ENCODE results near the gene COL25A1. TPM values are rescaled to one million over a fixed set of nuclear protein-coding genes. Genes with fewer than 3 reads are reported as not detected.

Gene COL25A1
- total RNA-seq, 1 experiment from 2014 or later = not detected

GRCh38 chr4:109012286-109012880, 290.1 kb downstream of the COL25A1 start:
- ChIA-PET CTCF (no interaction called here), POLR2A (no interaction called here)
- intact Hi-C loops (cut with micrococcal nuclease; ENCODE audit: unreplicated experiment) (no loop called here), in situ Hi-C loops (cut with HindIII; ENCODE audit: low pct_unique_long_range_greater_than_20kb, low sequenced_read_pairs) (no loop called here)
- Histone ChIP-seq H3K4me3 (ENCODE audit: low read depth in 2 of 2, low read length in 2 of 2) (no peak overlapping the region), H3K36me3 (ENCODE audit: control insufficient read depth, insufficient read depth, low read length) (no peaks in the 10 kb centered on the region), H3K27ac (ENCODE audit: low read length) (no peak overlapping the region), H3K27me3 (ENCODE audit: control insufficient read depth, insufficient read depth, low read length) (no peaks in the 10 kb centered on the region), H3K4me1 (ENCODE audit: control insufficient read depth, insufficient read depth, low read length) (no peaks in the 10 kb centered on the region), H3K9me3 (ENCODE audit: control insufficient read depth, insufficient read depth, low read depth, low read length) (no peaks in the 10 kb centered on the region)
- ATAC-seq (no peak), DNase-seq (ENCODE audit: low read depth, low spot score) (no peak)
- BruUV-seq (replicated peaks) = no TSS peak
- no peak for TF ChIP-seq POLR2AphosphoS5 (IDR thresholded peaks at IDR 0.05; ENCODE audit: low read depth, low read length)
- TF ChIP-seq REST (IDR thresholded peaks at IDR 0.05; ENCODE audit: insufficient read depth in 1 of 2, low read depth in 2 of 2, low read length in 1 of 2) = no peak
- no peak for TF ChIP-seq TCF7L2 (IDR thresholded peaks at IDR 0.05; ENCODE audit: low read depth, low read length)
- TF ChIP-seq CTCF (IDR thresholded peaks at IDR 0.05) = no peak
- TF ChIP-seq SIN3A (IDR thresholded peaks at IDR 0.05; ENCODE audit: borderline replicate concordance, insufficient read depth, low read depth, low read length) = no peak

- ChIA-PET CTCF (no interaction called here), POLR2A (no interaction called here)
- H3K27ac ChIP-seq (ENCODE audit: low read length) = no peak overlapping the region
- no peaks in the 10 kb centered on the region for H3K9me3 ChIP-seq (ENCODE audit: control insufficient read depth, insufficient read depth, low read depth, low read length)
- no TSS peak for BruUV-seq (replicated peaks)
- H3K27me3 ChIP-seq (ENCODE audit: control insufficient read depth, insufficient read depth, low read length) = no peaks in the 10 kb centered on the region
- H3K36me3 ChIP-seq (ENCODE audit: control insufficient read depth, insufficient read depth, low read length) = no peaks in the 10 kb centered on the region
- intact Hi-C loops (cut with micrococcal nuclease; ENCODE audit: unreplicated experiment) (no loop called here), in situ Hi-C loops (cut with HindIII; ENCODE audit: low pct_unique_long_range_greater_than_20kb, low sequenced_read_pairs) (no loop called here)
- DNase-seq (ENCODE audit: low read depth, low spot score) (no peak), ATAC-seq (no peak)
- no peaks in the 10 kb centered on the region for H3K4me1 ChIP-seq (ENCODE audit: control insufficient read depth, insufficient read depth, low read length)
- no peak for TF ChIP-seq POLR2AphosphoS5 (IDR thresholded peaks at IDR 0.05; ENCODE audit: low read depth, low read length)
- no peak for TF ChIP-seq CTCF (IDR thresholded peaks at IDR 0.05)
- no peak overlapping the region for H3K4me3 ChIP-seq (ENCODE audit: low read depth in 2 of 2, low read length in 2 of 2)
These were observed 291.0 kb downstream of the COL25A1 start for GRCh38 chr4:109011241-109012026.

Data from Panc1 (cell line).